Trophoblast cell (in vitro differentiated cells and primary cell): ENCODE results near the gene EML6.

Experiments
- DNase-seq, 2 donors: peaks; one replicate each; pipeline ENCODE4 v3.0.0-alpha.2; 2016
- H2AFZ ChIP-seq: 2 replicates; pipeline ENCODE4 v1.6.1; 2013; ENCODE audit warnings: low read length, moderate library complexity, mild to moderate bottlenecking; ENCODE audit not compliant: insufficient read depth, poor library complexity
- H2AK5ac ChIP-seq: 2 replicates; pipeline ENCODE4 v1.6.1; 2013; ENCODE audit warnings: mild to moderate bottlenecking, low read length
- H2BK120ac ChIP-seq: 2 replicates; pipeline ENCODE4 v1.6.1; 2013; ENCODE audit warnings: low read length, mild to moderate bottlenecking, moderate library complexity; ENCODE audit not compliant: insufficient read depth, poor library complexity
- H2BK12ac ChIP-seq: 2 replicates; pipeline ENCODE4 v1.6.1; 2013; ENCODE audit warnings: mild to moderate bottlenecking, low read length, moderate library complexity
- H2BK5ac ChIP-seq: 2 replicates; pipeline ENCODE4 v1.6.1; 2013; ENCODE audit warnings: low read length, low read depth, moderate library complexity, mild to moderate bottlenecking; ENCODE audit not compliant: poor library complexity
- H3K14ac ChIP-seq: 2 replicates; pipeline ENCODE4 v1.6.1; 2013; ENCODE audit warnings: mild to moderate bottlenecking, low read length
- H3K18ac ChIP-seq: 2 replicates; pipeline ENCODE4 v1.6.1; 2013; ENCODE audit warnings: mild to moderate bottlenecking, low read length
- H3K23ac ChIP-seq: 2 replicates; pipeline ENCODE4 v1.6.1; 2013; ENCODE audit warnings: low read length
- H3K27ac ChIP-seq: 2 replicates; pipeline ENCODE4 v1.5.1; 2013; ENCODE audit warnings: low read depth, mild to moderate bottlenecking, inconsistent platforms, low read length, moderate library complexity
- H3K27me3 ChIP-seq: 2 replicates; pipeline ENCODE4 v1.6.1; 2013; ENCODE audit warnings: inconsistent platforms, mild to moderate bottlenecking, low read length, moderate library complexity; ENCODE audit not compliant: insufficient read depth
- H3K36me3 ChIP-seq, 2 experiments: 1 replicate in 1 of 2; 2 replicates in 1 of 2; pipeline ENCODE4 v1.6.1; 2013; ENCODE audit warnings: low read length in 2 of 2, mild to moderate bottlenecking in 2 of 2, moderate library complexity in 1 of 2; ENCODE audit not compliant: insufficient read depth in 2 of 2, control insufficient read depth in 1 of 2
- H3K4ac ChIP-seq: 2 replicates; pipeline ENCODE4 v1.6.1; 2013; ENCODE audit warnings: low read depth, mild to moderate bottlenecking, low read length, moderate library complexity
- H3K4me1 ChIP-seq, 2 experiments: 1 replicate in 1 of 2; 2 replicates in 1 of 2; pipeline ENCODE4 v1.6.1; 2013; ENCODE audit warnings: low read length in 2 of 2, mild to moderate bottlenecking in 2 of 2, moderate library complexity in 1 of 2; ENCODE audit not compliant: insufficient read depth in 2 of 2, control insufficient read depth in 1 of 2
- H3K4me2 ChIP-seq: 2 replicates; pipeline ENCODE4 v1.6.1; 2013; ENCODE audit warnings: inconsistent platforms, mild to moderate bottlenecking, low read length, moderate library complexity
- H3K4me3 ChIP-seq: 2 replicates; pipeline ENCODE4 v1.5.1; 2013; ENCODE audit warnings: mild to moderate bottlenecking, low read depth, low read length, inconsistent platforms
- H3K79me1 ChIP-seq: one replicate; pipeline ENCODE4 v1.6.1; 2013; ENCODE audit warnings: low read length
- H3K79me2 ChIP-seq: 2 replicates; pipeline ENCODE4 v1.6.1; 2013; ENCODE audit warnings: low read length, mild to moderate bottlenecking; ENCODE audit not compliant: control insufficient read depth, insufficient read depth, poor library complexity
- H3K9ac ChIP-seq: 2 replicates; pipeline ENCODE4 v1.6.1; 2013; ENCODE audit warnings: mild to moderate bottlenecking, low read length
- H3K9me3 ChIP-seq: 2 replicates; pipeline ENCODE4 v1.6.1; 2013; ENCODE audit warnings: low read depth, mild to moderate bottlenecking, control low read depth, inconsistent platforms, low read length; ENCODE audit not compliant: insufficient read depth
- H4K12ac ChIP-seq: 2 replicates; pipeline ENCODE4 v1.6.1; 2013; ENCODE audit warnings: low read depth, mild to moderate bottlenecking, low read length, moderate library complexity
- H4K8ac ChIP-seq: 2 replicates; pipeline ENCODE4 v1.6.1; 2013; ENCODE audit warnings: low read depth, mild to moderate bottlenecking, low read length, moderate library complexity
- H4K91ac ChIP-seq: one replicate; pipeline ENCODE4 v1.6.1; 2013; ENCODE audit warnings: low read depth, mild to moderate bottlenecking, low read length, moderate library complexity
- WGBS: extraction: QIAGEN DNeasy Blood & Tissue Kit; methylation state at CpG from one replicate; pipeline ENCODE4 v1.1.7; 2013; ENCODE audit warnings: missing lambda C conversion rate; ENCODE audit not compliant: insufficient read length, insufficient coverage; ENCODE audit errors: extremely low coverage; 5-methylcytosine and 5-hydroxymethylcytosine counted together

The EML6 gene

DNA sequence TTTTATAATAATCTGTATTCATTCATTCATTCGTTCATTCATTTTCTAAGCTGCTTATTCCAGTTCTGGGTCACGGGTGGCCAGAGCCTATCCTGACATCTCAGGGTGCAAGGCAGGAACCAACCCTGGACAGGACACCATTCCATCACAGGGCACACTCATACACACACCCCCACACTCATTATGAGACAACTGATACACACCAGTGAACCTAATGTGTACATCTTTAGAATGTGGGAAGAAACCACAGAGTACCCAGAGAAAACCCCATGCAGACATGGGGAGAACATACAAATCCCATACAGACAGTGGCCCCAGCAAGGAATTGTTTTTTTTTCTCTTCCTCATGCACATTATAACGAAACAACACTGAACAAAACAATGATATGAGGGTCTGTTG lies 272.1 kb downstream of the EML6 start:
- no peak overlapping the region for H2BK120ac ChIP-seq
- no peak overlapping the region for H3K18ac ChIP-seq
- H3K36me3 ChIP-seq = peaks cover 0 to 1% of the 10 kb centered on the region in 2 experiments
- no peak overlapping the region for H3K4me2 ChIP-seq
- no peak overlapping the region for H2BK12ac ChIP-seq
- H4K8ac ChIP-seq = no peak overlapping the region
- no peak overlapping the region for H3K14ac ChIP-seq
- no peak overlapping the region for H3K9ac ChIP-seq
- H3K9me3 ChIP-seq = no peaks in the 10 kb centered on the region
- no peaks in the 10 kb centered on the region for H3K79me1 ChIP-seq
- no peak overlapping the region for H4K91ac ChIP-seq
- H4K12ac ChIP-seq = no peak overlapping the region
- H3K79me2 ChIP-seq = peaks cover 4% of the 10 kb centered on the region
- peak overlapping the region; percentile 99 for H3K4ac ChIP-seq
- H2BK5ac ChIP-seq = no peak overlapping the region
- H3K27me3 ChIP-seq = no peaks in the 10 kb centered on the region
- WGBS = no CpG with 5 or more reads among the region's 3 CpGs
- H3K23ac ChIP-seq = no peak overlapping the region
- H2AK5ac ChIP-seq = no peak overlapping the region
- peaks cover 0 to 2% of the 10 kb centered on the region in 2 experiments for H3K4me1 ChIP-seq
- H2AFZ ChIP-seq = no peak overlapping the region
- H3K4me3 ChIP-seq = no peak overlapping the region
- no peak overlapping the region for H3K27ac ChIP-seq
- DNase-seq = no peak

DNA sequence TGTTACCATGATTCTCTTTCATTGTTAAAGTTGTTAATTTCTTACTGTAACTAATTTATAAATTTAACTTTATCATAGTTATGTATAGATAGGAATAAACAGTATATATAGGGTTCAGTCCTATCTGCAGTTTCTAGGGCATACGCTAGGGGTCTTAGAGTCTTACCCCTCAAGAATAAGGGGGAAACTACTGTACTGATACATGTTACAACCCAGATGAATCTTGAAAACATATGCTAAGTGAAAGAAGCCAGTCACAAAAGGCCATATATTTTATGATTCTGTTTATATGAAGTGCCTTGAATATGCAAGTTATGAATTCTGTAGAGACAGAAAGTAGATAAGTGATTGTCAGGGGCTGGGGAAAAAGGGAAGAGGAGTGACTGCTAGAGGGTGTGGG lies 274.4 kb downstream of the EML6 start:
- no peak overlapping the region for H2AFZ ChIP-seq
- H2BK12ac ChIP-seq = no peak overlapping the region
- no peak for DNase-seq
- no peaks in the 10 kb centered on the region for H3K79me1 ChIP-seq
- H3K79me2 ChIP-seq = peaks cover 3% of the 10 kb centered on the region
- no peaks in the 10 kb centered on the region for H3K9me3 ChIP-seq
- H3K4ac ChIP-seq = no peak overlapping the region
- H3K4me1 ChIP-seq = peaks cover 0 to 2% of the 10 kb centered on the region in 2 experiments
- no peak overlapping the region for H4K91ac ChIP-seq
- no peak overlapping the region for H3K27ac ChIP-seq
- no peak overlapping the region for H2BK120ac ChIP-seq
- H3K18ac ChIP-seq = no peak overlapping the region
- no peak overlapping the region for H3K4me3 ChIP-seq
- H3K9ac ChIP-seq = no peak overlapping the region
- no peak overlapping the region for H2BK5ac ChIP-seq
- no peak overlapping the region for H3K23ac ChIP-seq
- no CpG with 5 or more reads among the region's 1 CpG for WGBS
- H4K12ac ChIP-seq = no peak overlapping the region
- no peak overlapping the region for H3K14ac ChIP-seq
- no peak overlapping the region for H3K4me2 ChIP-seq
- H3K27me3 ChIP-seq = no peaks in the 10 kb centered on the region
- H2AK5ac ChIP-seq = no peak overlapping the region
- peaks cover 0 to 1% of the 10 kb centered on the region in 2 experiments for H3K36me3 ChIP-seq
- H4K8ac ChIP-seq = no peak overlapping the region

DNA sequence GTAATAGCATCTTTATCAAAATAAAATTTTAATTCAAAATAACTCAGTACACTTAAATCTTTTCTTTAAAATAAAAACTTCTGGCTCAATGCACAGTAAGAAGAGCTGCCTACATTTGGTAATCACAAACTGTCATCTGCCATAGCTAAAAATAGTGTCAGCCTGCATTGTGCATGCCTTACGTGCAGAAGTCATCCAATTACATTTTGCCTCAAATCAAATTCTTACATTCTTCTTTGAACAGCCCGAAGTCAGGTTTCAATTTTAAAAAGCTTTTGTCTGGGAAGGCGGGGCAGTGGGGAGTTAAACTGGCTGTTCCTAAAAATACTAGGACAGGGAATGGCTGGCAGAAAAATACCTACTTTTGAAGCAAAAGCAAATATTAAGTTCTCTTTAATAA lies 275.7 kb downstream of the EML6 start:
- Histone ChIP-seq H3K14ac (no peak overlapping the region), H4K12ac (no peak overlapping the region), H3K4me3 (no peak overlapping the region), H4K8ac (no peak overlapping the region), H3K79me1 (no peaks in the 10 kb centered on the region), H2BK120ac (no peak overlapping the region), H3K18ac (no peak overlapping the region), H3K4me2 (no peak overlapping the region), H3K23ac (no peak overlapping the region), H3K9ac (no peak overlapping the region), H3K79me2 (peaks cover 3% of the 10 kb centered on the region), H2AK5ac (no peak overlapping the region), H3K36me3 (peaks cover 0 to 1% of the 10 kb centered on the region in 2 experiments), H3K4ac (no peak overlapping the region), H3K9me3 (no peaks in the 10 kb centered on the region), H3K4me1 (peaks cover 0 to 2% of the 10 kb centered on the region in 2 experiments), H2BK12ac (no peak overlapping the region), H3K27ac (no peak overlapping the region), H4K91ac (no peak overlapping the region), H3K27me3 (no peaks in the 10 kb centered on the region), H2AFZ (no peak overlapping the region), H2BK5ac (no peak overlapping the region)
- DNase-seq = peak; percentile 33 to 69
- WGBS = no CpG with 5 or more reads among the region's 3 CpGs

DNA sequence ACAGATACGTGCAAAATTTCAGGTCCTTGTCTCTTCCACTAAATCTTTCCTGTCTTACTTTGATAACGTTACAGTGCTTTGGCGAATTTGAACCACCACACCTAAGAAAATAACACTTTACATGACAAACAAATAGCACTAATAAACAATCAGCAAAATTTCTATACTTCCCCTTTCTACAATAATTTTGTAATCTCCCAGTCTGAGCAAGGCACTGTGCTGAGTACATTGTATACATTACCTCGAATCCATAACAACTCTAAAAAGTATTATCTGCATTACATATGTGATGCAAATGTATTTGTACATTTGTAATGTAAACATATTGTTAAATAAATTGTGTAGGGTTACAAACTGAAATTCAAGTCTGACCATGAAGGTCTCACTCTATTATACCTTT lies 276.9 kb downstream of the EML6 start:
- Histone ChIP-seq H3K4ac (no peak overlapping the region), H3K4me3 (no peak overlapping the region), H2AFZ (no peak overlapping the region), H2BK5ac (no peak overlapping the region), H4K8ac (no peak overlapping the region), H4K91ac (no peak overlapping the region), H3K9me3 (no peaks in the 10 kb centered on the region), H2BK120ac (no peak overlapping the region), H3K14ac (no peak overlapping the region), H2BK12ac (no peak overlapping the region), H3K27me3 (no peaks in the 10 kb centered on the region), H3K18ac (no peak overlapping the region), H3K9ac (no peak overlapping the region), H3K27ac (no peak overlapping the region), H3K79me1 (no peaks in the 10 kb centered on the region), H3K4me2 (no peak overlapping the region), H2AK5ac (no peak overlapping the region), H3K4me1 (peaks cover 0 to 2% of the 10 kb centered on the region in 2 experiments), H3K23ac (no peak overlapping the region), H3K79me2 (peaks cover 5% of the 10 kb centered on the region), H4K12ac (no peak overlapping the region), H3K36me3 (peaks cover 0 to 1% of the 10 kb centered on the region in 2 experiments)
- WGBS = no CpG with 5 or more reads among the region's 4 CpGs
- no peak for DNase-seq
